A549 (cell line): ENCODE data around the gene SBF2. TPM values are rescaled to one million over a fixed set of nuclear protein-coding genes. Genes with fewer than 3 reads are reported as not detected.

Experiments used
- ATAC-seq, 2 experiments: fragments of 200-7000 bp in 1 of 2; fragments of >200 bp in 1 of 2; cut with Nextera tagmentation in 1 of 2; cut with Tn5 transposase in 1 of 2; 3 replicates each; pipeline versions ENCODE4 v1.8.0 to v1.9.1; 2018 to 2020; ENCODE audit warnings: mild to moderate bottlenecking in 1 of 2, moderate library complexity in 1 of 2
- CTCF ChIA-PET: fragments of 300-600 bp; sonication (Branson Sonifier 250); formaldehyde crosslinking; extraction: SDS; loops from one replicate; lab custom pipeline; 2021; ENCODE audit warnings: antibody characterized with exemption, inconsistent platforms; lab: Yijun Ruan, JAX
- POLR2A ChIA-PET: fragments of 350-600 bp; formaldehyde crosslinking; extraction: SDS; loops from one replicate; lab custom pipeline; 2021; ENCODE audit warnings: antibody characterized with exemption, inconsistent platforms; lab: Yijun Ruan, JAX
- DNase-seq, 2 experiments: peaks; one replicate each; pipeline versions ENCODE4 v3.0.0 to v3.0.0-alpha.2; 2011 to 2016; ENCODE audit warnings: low read depth in 1 of 2, low spot score in 1 of 2
- FAIRE-seq: peaks from 2 replicates; lab custom pipeline; 2011; peaks lifted over from hg19 to GRCh38; lab: Jason Lieb, UNC
- H3K27ac ChIP-seq, 2 experiments: fragments of >200 bp; sonication (Bioruptor Twin); formaldehyde crosslinking; 3 replicates each; pipeline ENCODE4 v1.5.1; 2016 to 2017
- H3K4me1 ChIP-seq: fragments of >200 bp; sonication (Bioruptor Twin); formaldehyde crosslinking; 3 replicates; pipeline ENCODE4 v1.6.1; 2016
- H3K4me2 ChIP-seq: fragments of >200 bp; sonication (Bioruptor Twin); formaldehyde crosslinking; 3 replicates; pipeline ENCODE4 v1.6.1; 2016
- H3K4me3 ChIP-seq: fragments of >200 bp; sonication (Bioruptor Twin); formaldehyde crosslinking; 3 replicates; pipeline ENCODE4 v1.5.1; 2016
- H3K9me3 ChIP-seq: fragments of >200 bp; sonication (Bioruptor Twin); formaldehyde crosslinking; 3 replicates; pipeline ENCODE4 v1.6.1; 2016
- CBX8 ChIP-seq: fragments of 200-600 bp; sonication (generic); IDR thresholded peaks from 2 replicates; pipeline ENCODE4 v1.6.1; 2016
- CHD2 ChIP-seq: fragments of 150-350 bp; IDR thresholded peaks from 2 replicates; pipeline ENCODE4 v1.6.1; 2014; ENCODE audit warnings: low read length; ENCODE audit not compliant: partially characterized antibody
- EP300 ChIP-seq, 2 experiments: fragments of >200 bp; sonication (Bioruptor Twin); formaldehyde crosslinking; IDR thresholded peaks; 2 replicates in 1 of 2; 3 replicates in 1 of 2; pipeline ENCODE4 v1.6.1; 2016 to 2017
- ESRRA ChIP-seq: fragments of 150-350 bp; IDR thresholded peaks from 2 replicates; pipeline ENCODE4 v1.6.1; 2014; ENCODE audit warnings: mild to moderate bottlenecking, low read length, borderline replicate concordance
- FOSB ChIP-seq: fragments of 250-450 bp; sonication (Bioruptor Pico); IDR thresholded peaks from 2 replicates; pipeline ENCODE4 v1.5.0; 2020; ENCODE audit warnings: mild to moderate bottlenecking, moderate library complexity
- FOXS1 ChIP-seq: fragments of 250-450 bp; sonication (Bioruptor Pico); IDR thresholded peaks from 2 replicates; pipeline ENCODE4 v1.5.0; 2020; ENCODE audit warnings: mild to moderate bottlenecking, moderate library complexity
- JUNB ChIP-seq: fragments of >200 bp; sonication (Bioruptor Twin); formaldehyde crosslinking; IDR thresholded peaks from 2 replicates; pipeline ENCODE4 v1.6.1; 2016
- KDM1A ChIP-seq: fragments of 200-600 bp; sonication (generic); IDR thresholded peaks from 2 replicates; pipeline ENCODE4 v1.6.1; 2016; ENCODE audit warnings: low read depth, mild to moderate bottlenecking
- KDM5A ChIP-seq: fragments of 200-600 bp; sonication (generic); IDR thresholded peaks from 2 replicates; pipeline ENCODE4 v1.6.1; 2016; ENCODE audit warnings: antibody characterized with exemption, mild to moderate bottlenecking
- MAFK ChIP-seq: fragments of 450-650 bp; IDR thresholded peaks from 2 replicates; pipeline ENCODE4 v1.6.1; 2014; ENCODE audit not compliant: partially characterized antibody
- NFE2L2 ChIP-seq: fragments of 150-350 bp; conservative IDR thresholded peaks from 2 replicates; pipeline ENCODE4 v1.6.1; 2014; ENCODE audit warnings: low read length
- PHF8 ChIP-seq: fragments of 200-600 bp; sonication (generic); IDR thresholded peaks from 2 replicates; pipeline ENCODE4 v1.6.1; 2016; ENCODE audit warnings: low read depth, mild to moderate bottlenecking, antibody characterized with exemption, moderate library complexity, borderline replicate concordance
- RAD21 ChIP-seq, 2 experiments: fragments of >200 bp in 1 of 2; sonication (Bioruptor Twin) in 1 of 2; formaldehyde crosslinking in 1 of 2; IDR thresholded peaks in 1 of 2; conservative IDR thresholded peaks in 1 of 2; 2 replicates in 1 of 2; 3 replicates in 1 of 2; pipeline ENCODE4 v1.6.1; 2012 to 2018; ENCODE audit warnings: inconsistent platforms in 1 of 2
- RARB ChIP-seq: fragments of 250-450 bp; sonication (Bioruptor Pico); IDR thresholded peaks from 2 replicates; pipeline ENCODE4 v1.8.0; 2021; ENCODE audit warnings: mild to moderate bottlenecking, moderate library complexity
- RFX5 ChIP-seq: fragments of 450-650 bp; IDR thresholded peaks from 2 replicates; pipeline ENCODE4 v1.7.1; 2014; ENCODE audit warnings: antibody characterized with exemption, mild to moderate bottlenecking, moderate library complexity
- WGBS: methylation state at CpG from one replicate; pipeline ENCODE4 v1.1.6; 2017; ENCODE audit errors: missing lambda C conversion rate; 5-methylcytosine and 5-hydroxymethylcytosine counted together
- polyA plus RNA-seq, 4 experiments: library from polyadenylated mRNA; depleted of rRNA in 3 of 4; stranded (reverse); fragments of >200 nt; fragmentation: RNase III in 1 of 4; extraction: RNeasy Plus Mini Kit Qiagen cat#74134 plus additional on column Dnase treatment in 1 of 4; gene quantifications; 2 replicates in 3 of 4; 3 replicates in 1 of 4; pipeline ENCODE4 v1.2.3, GENCODE V29; 2011 to 2017
- TF ChIP-seq, protein P1 (sequence below): fragments of 250-450 bp; sonication (Bioruptor Pico); IDR thresholded peaks from 2 replicates; pipeline ENCODE4 v1.5.0; 2021; ENCODE audit warnings: mild to moderate bottlenecking, moderate library complexity, borderline replicate concordance
- TF ChIP-seq, protein P2 (sequence below): IDR thresholded peaks from 2 replicates; pipeline ENCODE4 v1.6.1; 2012
- TF ChIP-seq, protein P3 (sequence below): IDR thresholded peaks from 2 replicates; pipeline ENCODE4 v1.6.1; 2012; ENCODE audit warnings: low read depth, borderline replicate concordance

Gene SBF2
- polyA plus RNA-seq, 2 of the 4 experiments (the other 2 are of a cell fraction), result 11.1 to 49.6 TPM

DNA sequence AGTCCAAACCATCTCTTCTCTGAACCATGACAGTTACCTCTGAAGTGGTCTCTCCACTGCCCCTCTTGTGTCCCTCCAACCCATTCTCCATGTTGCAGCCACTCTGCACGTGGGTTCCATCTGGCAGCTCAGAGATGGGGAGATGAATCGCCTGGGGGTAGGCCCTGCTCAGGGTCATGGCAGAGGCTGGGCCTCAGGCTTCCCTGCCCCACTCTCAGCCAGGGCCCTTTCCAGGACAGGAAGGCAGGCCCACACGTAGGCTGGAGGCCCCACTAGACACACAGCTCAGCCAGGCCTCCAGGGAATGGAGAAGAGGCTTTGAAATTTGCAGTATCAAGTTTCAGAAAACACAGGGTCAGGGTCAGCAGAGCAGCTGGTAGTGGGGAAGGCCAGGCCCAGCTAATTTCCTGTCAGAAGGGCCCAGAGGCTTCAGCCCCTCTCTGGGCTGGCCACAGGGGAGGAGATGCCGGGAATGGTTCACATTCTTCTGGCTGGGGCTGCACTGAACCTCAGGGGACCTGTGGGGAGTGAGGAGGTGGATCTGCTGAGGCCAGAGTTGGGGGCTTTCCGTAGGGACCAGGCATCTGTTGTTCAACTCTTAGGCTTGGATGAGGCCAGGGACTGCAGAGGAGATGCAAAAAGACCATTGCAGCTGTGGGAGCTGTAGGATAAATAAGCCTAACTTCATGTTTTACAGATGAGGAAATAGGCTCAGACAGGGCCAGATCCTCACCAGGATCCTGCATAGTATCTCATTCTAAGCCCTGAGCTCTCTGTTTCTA, 528.5 kb downstream of the SBF2 start:
- H3K4me2 ChIP-seq, result no peak overlapping the region
- H3K4me1 ChIP-seq, result peaks cover 8% of the 10 kb centered on the region
- ChIA-PET CTCF (interaction anchor here (0.5 to 3.6 kb wide), 5 partner anchors 7 to 628 kb away, joined by 3 to 17 read pairs (median 5); no protein-coding TSS in a partner anchor), POLR2A (interaction anchor here (0.7 kb wide), 1 partner anchor 540 kb away, joined by 4 read pairs; the partner anchor contains the start of gene ADM)
- FAIRE-seq (no peak), ATAC-seq (peak in 1 of 2 experiments; percentile 26; a peak in 2 of 6 replicates), DNase-seq (no peak)
- TF ChIP-seq RFX5, result no peak
- TF ChIP-seq NFE2L2, result no peak
- TF ChIP-seq, protein P1, sequence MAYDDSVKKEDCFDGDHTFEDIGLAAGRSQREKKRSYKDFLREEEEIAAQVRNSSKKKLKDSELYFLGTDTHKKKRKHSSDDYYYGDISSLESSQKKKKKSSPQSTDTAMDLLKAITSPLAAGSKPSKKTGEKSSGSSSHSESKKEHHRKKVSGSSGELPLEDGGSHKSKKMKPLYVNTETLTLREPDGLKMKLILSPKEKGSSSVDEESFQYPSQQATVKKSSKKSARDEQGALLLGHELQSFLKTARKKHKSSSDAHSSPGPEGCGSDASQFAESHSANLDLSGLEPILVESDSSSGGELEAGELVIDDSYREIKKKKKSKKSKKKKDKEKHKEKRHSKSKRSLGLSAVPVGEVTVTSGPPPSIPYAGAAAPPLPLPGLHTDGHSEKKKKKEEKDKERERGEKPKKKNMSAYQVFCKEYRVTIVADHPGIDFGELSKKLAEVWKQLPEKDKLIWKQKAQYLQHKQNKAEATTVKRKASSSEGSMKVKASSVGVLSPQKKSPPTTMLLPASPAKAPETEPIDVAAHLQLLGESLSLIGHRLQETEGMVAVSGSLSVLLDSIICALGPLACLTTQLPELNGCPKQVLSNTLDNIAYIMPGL (CRISPR knock-in tag), result no peak
- no peaks in the 10 kb centered on the region for H3K9me3 ChIP-seq
- no peak overlapping the region for H3K4me3 ChIP-seq
- H3K27ac ChIP-seq, result peak overlapping the region in 1 of 2 experiments; percentile 63; a peak in 3 of 6 replicates
- 85% methylated on average over 5 of the region's 5 CpGs for WGBS

DNA sequence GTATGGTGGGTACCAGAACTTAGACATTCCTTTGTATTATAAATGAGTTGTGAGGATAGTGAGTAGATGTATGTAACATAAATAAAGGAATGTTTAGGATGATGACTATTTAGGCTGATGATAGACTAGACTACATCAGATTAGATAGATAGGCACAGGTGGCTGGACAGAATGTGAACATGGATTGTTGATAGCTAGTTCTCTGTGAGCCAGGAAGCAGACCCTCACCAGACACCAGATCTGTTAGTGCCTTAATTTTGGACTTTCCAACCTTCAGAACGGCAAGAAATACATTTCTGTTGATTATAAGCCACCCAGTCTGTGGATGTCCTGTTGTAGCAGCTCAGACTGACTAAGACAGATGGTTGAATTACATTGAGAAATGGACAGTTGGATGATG, 530.7 kb downstream of the SBF2 start:
- POLR2A ChIA-PET, result no interaction called here
- Histone ChIP-seq H3K4me2 (no peak overlapping the region), H3K9me3 (no peaks in the 10 kb centered on the region), H3K27ac (peak overlapping the region in 1 of 2 experiments; percentile 14; a peak in 1 of 6 replicates), H3K4me3 (no peak overlapping the region), H3K4me1 (peaks cover 24% of the 10 kb centered on the region)
- WGBS, result 72% methylated on average over 1 of the region's 1 CpG
- DNase-seq (no peak), ATAC-seq (no peak), FAIRE-seq (no peak)
- CTCF ChIA-PET, result interaction anchor here (1.8 to 3.6 kb wide), 3 partner anchors 149 to 545 kb away, joined by 6 to 17 read pairs (median 8); no protein-coding TSS in a partner anchor
- TF ChIP-seq PHF8 (no peak), EP300 (IDR thresholded peaks at IDR 0.05) (no peak), JUNB (no peak)

DNA sequence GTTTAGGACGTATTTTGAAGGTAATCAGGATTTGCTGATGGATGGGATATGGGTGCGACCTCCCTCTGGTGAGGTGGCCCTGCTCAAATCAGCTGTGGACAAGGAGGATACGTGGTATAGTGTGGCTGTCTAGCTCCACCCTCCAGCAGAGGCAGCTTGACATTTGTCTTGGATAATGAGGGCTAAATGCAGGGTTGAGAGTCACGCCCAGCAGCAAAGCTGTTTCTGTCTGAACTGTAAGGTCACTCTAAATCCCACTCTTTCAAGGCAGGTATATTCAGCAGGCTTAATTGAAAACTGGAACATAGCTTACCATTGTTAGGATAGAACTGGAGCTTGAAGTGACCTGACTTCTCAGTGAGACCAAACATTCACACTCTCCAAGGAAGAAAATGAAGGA, 531.5 kb downstream of the SBF2 start:
- no peak overlapping the region for H3K4me3 ChIP-seq
- peaks cover 28% of the 10 kb centered on the region for H3K4me1 ChIP-seq
- H3K4me2 ChIP-seq, result no peak overlapping the region
- peak overlapping the region in 1 of 2 experiments; percentile 46; a peak in 1 of 6 replicates for H3K27ac ChIP-seq
- ChIA-PET CTCF (interaction anchor here (1.3 to 2.0 kb wide), 4 partner anchors 12 to 545 kb away, joined by 3 to 8 read pairs (median 6); no protein-coding TSS in a partner anchor), POLR2A (no interaction called here)
- WGBS, result 97% methylated on average over 4 of the region's 4 CpGs
- H3K9me3 ChIP-seq, result no peaks in the 10 kb centered on the region
- no peak for ATAC-seq
- no peak for DNase-seq
- TF ChIP-seq, protein P2, sequence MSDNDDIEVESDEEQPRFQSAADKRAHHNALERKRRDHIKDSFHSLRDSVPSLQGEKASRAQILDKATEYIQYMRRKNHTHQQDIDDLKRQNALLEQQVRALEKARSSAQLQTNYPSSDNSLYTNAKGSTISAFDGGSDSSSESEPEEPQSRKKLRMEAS, result no peak
- TF ChIP-seq ESRRA (no peak), RAD21 (conservative IDR thresholded peaks at IDR 0.05 in 1 of 2, IDR thresholded peaks at IDR 0.05 in 1 of 2) (no peak), FOSB (CRISPR knock-in tag) (no peak), MAFK (no peak), PHF8 (no peak)
- TF ChIP-seq, protein P3, sequence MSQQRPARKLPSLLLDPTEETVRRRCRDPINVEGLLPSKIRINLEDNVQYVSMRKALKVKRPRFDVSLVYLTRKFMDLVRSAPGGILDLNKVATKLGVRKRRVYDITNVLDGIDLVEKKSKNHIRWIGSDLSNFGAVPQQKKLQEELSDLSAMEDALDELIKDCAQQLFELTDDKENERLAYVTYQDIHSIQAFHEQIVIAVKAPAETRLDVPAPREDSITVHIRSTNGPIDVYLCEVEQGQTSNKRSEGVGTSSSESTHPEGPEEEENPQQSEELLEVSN, result no peak
- no peak for FAIRE-seq

DNA sequence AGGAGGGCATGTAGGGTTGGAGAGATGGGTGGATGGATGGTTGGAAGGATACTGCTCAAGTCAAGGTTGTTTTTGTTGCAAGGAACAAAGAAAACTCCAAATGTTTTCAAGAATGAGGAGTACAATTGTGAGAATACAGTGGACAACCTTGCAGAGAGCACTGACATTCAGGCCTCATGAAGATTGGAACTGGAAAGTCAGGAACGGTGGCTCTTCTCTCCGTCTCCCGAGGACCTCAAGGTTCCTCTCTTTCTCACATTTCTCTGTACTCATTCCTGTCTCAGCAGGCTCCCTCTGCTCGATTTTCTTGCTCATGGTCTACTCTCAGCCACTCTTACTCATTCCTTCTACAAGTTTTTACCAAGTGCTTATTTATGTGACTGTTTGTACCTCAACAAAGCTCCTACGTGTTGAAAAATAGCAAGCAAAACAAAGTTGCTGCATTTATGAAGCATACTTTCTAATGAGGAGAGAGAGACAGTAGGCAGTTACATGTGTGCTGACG, 532.5 kb downstream of the SBF2 start:
- FAIRE-seq, result no peak
- WGBS, result 93% methylated on average over 6 of the region's 6 CpGs
- Histone ChIP-seq H3K27ac (peak overlapping the region in 1 of 2 experiments; percentile 46; a peak in 3 of 6 replicates), H3K4me3 (no peak overlapping the region)
- DNase-seq, result no peak
- no peak for ATAC-seq
- TF ChIP-seq FOXS1 (CRISPR knock-in tag) (no peak), CBX8 (no peak), KDM1A (no peak), FOSB (CRISPR knock-in tag) (no peak), ESRRA (no peak), RARB (CRISPR knock-in tag) (no peak), KDM5A (no peak), CHD2 (no peak)
- TF ChIP-seq, all 56 proteins: peak for 0
- POLR2A ChIA-PET, result no interaction called here
- CTCF ChIA-PET, result interaction anchor here (1.3 to 4.0 kb wide), 4 partner anchors 13 to 564 kb away, joined by 3 to 43 read pairs (median 22); no protein-coding TSS in a partner anchor
- H3K4me1 ChIP-seq, result peaks cover 31% of the 10 kb centered on the region
- H3K4me2 ChIP-seq, result no peak overlapping the region
- no peaks in the 10 kb centered on the region for H3K9me3 ChIP-seq
